ENCODE measurements around the gene CBY1.

The CBY1 gene

GRCh38 chr22:38704654-38705234 is 48.3 kb downstream of the CBY1 start:
- Mint-ChIP-seq H3K27ac (peak overlapping the region; percentile 98), H3K4me1 (ENCODE audit: low read depth) (peaks cover 52% of the 10 kb centered on the region), H3K36me3 (ENCODE audit: low read depth) (peaks cover 36% of the 10 kb centered on the region), H3K27me3 (no peaks in the 10 kb centered on the region), H3K4me3 (peak overlapping the region; percentile 93), H3K9me3 (no peaks in the 10 kb centered on the region)
- no peak for DNase-seq

DNA sequence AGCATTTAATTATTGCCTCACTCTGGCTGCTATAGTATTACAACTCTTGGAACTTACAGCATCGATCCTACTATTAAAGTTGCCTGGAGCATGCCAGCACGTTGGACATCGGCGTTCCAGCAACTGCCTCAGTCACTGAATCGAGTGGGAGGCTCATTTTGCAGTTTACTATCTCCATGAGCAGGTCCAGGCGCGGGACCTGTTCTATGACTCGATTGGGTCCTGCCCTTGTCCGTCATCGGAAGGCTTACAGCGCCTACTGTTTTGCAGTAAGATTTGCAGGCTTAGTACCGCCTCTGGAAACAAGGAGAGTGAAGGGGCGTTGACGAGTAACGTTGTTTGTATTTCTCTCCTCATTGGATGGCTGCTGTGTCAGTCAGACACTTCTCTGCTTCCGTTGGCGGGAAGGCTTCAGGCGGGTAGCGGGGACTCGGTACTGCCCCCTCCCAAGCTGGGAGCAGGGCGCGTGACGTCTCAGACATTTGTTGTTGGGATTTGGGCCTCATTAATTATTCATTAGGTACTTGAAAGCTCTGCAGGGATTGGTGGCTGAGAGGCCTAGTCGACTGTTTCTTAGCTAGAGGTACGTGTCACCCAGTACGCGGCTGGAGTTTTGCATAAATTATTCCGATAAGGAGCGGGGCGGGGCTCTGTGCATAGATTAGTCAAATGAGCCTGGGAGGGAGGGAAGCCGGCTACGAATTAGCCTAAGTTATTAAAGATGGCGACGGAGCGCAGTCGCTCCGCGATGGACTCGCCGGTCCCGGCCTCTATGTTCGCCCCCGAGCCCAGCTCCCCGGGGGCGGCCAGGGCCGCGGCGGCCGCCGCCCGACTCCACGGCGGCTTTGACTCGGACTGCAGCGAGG is 49.0 kb downstream of the CBY1 start, which contains the start of gene GTPBP1:
Gene GTPBP1 (plus strand): TSS at position 710 of the 866 bp plus-strand sequence. CDS start 12 bp downstream, at position 722.
- H3K36me3 Mint-ChIP-seq (ENCODE audit: low read depth), result peaks cover 41% of the 10 kb centered on the region
- H3K27me3 Mint-ChIP-seq, result no peaks in the 10 kb centered on the region
- peaks cover 55% of the 10 kb centered on the region for H3K4me1 Mint-ChIP-seq (ENCODE audit: low read depth)
- H3K4me3 Mint-ChIP-seq, result peak within 1 kb of the TSS; percentile 93
- DNase-seq, result peak; percentile 91
- peak within 1 kb of the TSS; percentile 98 for H3K27ac Mint-ChIP-seq
- no peaks in the 10 kb centered on the region for H3K9me3 Mint-ChIP-seq

DNA sequence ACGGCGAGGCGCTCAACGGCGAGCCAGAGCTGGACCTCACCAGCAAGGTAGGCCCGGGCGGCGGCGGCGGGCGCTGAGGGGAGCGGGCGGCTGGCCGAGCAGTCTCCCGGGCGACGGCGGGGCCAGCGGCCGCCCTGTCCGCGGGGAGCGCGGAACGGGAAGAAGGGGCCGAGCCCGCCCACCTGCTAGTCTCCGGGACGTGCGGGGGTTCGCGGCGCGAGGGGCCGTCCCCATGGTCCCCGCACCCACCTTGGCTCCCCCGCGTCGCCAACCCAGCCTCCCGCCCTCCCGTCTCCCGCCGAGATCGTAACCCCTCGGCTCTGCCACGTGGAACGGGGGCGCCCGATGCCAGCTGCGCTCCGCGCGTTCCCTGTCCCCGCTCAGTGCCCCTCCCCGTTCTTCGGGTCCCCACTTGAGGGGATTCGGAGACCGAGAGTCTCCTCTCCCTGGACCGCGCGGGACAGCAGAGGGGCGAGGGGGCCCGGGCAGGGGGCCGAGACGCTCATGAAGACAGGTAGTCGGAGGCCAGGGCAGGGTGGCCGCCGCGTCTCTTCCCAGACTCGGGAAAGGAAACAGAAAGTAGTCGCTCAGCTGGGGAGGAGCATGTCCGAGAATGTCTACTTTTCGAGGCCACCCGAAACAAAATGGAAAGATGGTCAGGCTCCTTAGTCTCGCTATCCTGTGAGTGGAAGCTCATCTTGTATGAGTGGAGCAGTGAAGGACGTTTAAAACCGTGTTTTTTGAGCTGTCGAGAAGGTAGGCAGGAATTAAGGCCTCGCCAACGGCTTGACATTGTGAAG is 49.9 kb downstream of the CBY1 start:
- no peaks in the 10 kb centered on the region for H3K9me3 Mint-ChIP-seq
- peak overlapping the region; percentile 93 for H3K4me3 Mint-ChIP-seq
- H3K27ac Mint-ChIP-seq, result peak overlapping the region; percentile 92
- H3K36me3 Mint-ChIP-seq (ENCODE audit: low read depth), result peaks cover 48% of the 10 kb centered on the region
- DNase-seq, result peak; percentile 67
- H3K4me1 Mint-ChIP-seq (ENCODE audit: low read depth), result peaks cover 62% of the 10 kb centered on the region
- no peaks in the 10 kb centered on the region for H3K27me3 Mint-ChIP-seq

GRCh38 chr22:38706901-38707195 is 50.4 kb downstream of the CBY1 start:
- Mint-ChIP-seq H3K4me1 (ENCODE audit: low read depth) (peaks cover 57% of the 10 kb centered on the region), H3K27ac (peak overlapping the region; percentile 92), H3K4me3 (peak overlapping the region; percentile 93), H3K36me3 (ENCODE audit: low read depth) (peaks cover 52% of the 10 kb centered on the region), H3K27me3 (no peaks in the 10 kb centered on the region), H3K9me3 (no peaks in the 10 kb centered on the region)
- no peak for DNase-seq

- Mint-ChIP-seq H3K9me3 (no peaks in the 10 kb centered on the region), H3K27me3 (no peaks in the 10 kb centered on the region), H3K36me3 (ENCODE audit: low read depth) (peaks cover 57% of the 10 kb centered on the region), H3K4me1 (ENCODE audit: low read depth) (peaks cover 60% of the 10 kb centered on the region), H3K4me3 (peak overlapping the region; percentile 93), H3K27ac (peak overlapping the region; percentile 92)
- no peak for DNase-seq
Observed at GRCh38 chr22:38707346-38707745, 50.9 kb downstream of the CBY1 start.

GRCh38 chr22:38707984-38708383 is 51.5 kb downstream of the CBY1 start:
- peak overlapping the region; percentile 5 for H3K27ac Mint-ChIP-seq
- H3K9me3 Mint-ChIP-seq, result no peaks in the 10 kb centered on the region
- DNase-seq, result no peak
- H3K36me3 Mint-ChIP-seq (ENCODE audit: low read depth), result peaks cover 63% of the 10 kb centered on the region
- peaks cover 66% of the 10 kb centered on the region for H3K4me1 Mint-ChIP-seq (ENCODE audit: low read depth)
- no peaks in the 10 kb centered on the region for H3K27me3 Mint-ChIP-seq
- peak overlapping the region; percentile 93 for H3K4me3 Mint-ChIP-seq

GRCh38 chr22:38709306-38709705 is 52.9 kb downstream of the CBY1 start:
- Mint-ChIP-seq H3K4me3 (no peak overlapping the region), H3K36me3 (ENCODE audit: low read depth) (peaks cover 71% of the 10 kb centered on the region)

DNA sequence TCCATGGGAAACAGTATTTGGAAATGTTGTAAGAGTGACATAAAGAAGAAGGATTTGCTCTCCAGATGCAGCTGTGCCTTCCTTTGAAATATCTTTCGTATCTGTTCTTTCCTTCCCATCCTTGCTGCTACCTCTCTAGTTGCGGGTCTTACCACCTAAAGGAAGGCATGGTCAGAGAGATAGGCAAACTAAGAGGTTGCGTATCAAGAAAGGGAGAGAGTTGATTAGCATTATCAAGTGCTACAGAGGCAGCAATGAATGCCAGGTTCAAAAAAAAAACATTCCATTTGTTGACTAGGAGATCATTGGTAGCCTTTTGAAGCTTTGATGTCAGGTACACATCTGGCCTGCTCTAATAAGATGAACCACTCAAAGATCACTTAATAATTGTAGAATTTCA is 53.9 kb downstream of the CBY1 start:
- Mint-ChIP-seq H3K27ac (peak overlapping the region; percentile 15), H3K27me3 (no peaks in the 10 kb centered on the region), H3K4me1 (ENCODE audit: low read depth) (peaks cover 70% of the 10 kb centered on the region), H3K4me3 (no peak overlapping the region), H3K9me3 (no peaks in the 10 kb centered on the region), H3K36me3 (ENCODE audit: low read depth) (peaks cover 82% of the 10 kb centered on the region)
- no peak for DNase-seq

More at GRCh38 chr22:38709306-38709705, 52.9 kb downstream of the CBY1 start:
- Mint-ChIP-seq H3K9me3 (no peaks in the 10 kb centered on the region), H3K4me1 (ENCODE audit: low read depth) (peaks cover 73% of the 10 kb centered on the region), H3K27me3 (no peaks in the 10 kb centered on the region), H3K27ac (no peak overlapping the region)
- DNase-seq, result no peak

- peaks cover 70% of the 10 kb centered on the region for H3K4me1 Mint-ChIP-seq (ENCODE audit: low read depth)
Observed at GRCh38 chr22:38710866-38711265, 54.4 kb downstream of the CBY1 start.

DNA sequence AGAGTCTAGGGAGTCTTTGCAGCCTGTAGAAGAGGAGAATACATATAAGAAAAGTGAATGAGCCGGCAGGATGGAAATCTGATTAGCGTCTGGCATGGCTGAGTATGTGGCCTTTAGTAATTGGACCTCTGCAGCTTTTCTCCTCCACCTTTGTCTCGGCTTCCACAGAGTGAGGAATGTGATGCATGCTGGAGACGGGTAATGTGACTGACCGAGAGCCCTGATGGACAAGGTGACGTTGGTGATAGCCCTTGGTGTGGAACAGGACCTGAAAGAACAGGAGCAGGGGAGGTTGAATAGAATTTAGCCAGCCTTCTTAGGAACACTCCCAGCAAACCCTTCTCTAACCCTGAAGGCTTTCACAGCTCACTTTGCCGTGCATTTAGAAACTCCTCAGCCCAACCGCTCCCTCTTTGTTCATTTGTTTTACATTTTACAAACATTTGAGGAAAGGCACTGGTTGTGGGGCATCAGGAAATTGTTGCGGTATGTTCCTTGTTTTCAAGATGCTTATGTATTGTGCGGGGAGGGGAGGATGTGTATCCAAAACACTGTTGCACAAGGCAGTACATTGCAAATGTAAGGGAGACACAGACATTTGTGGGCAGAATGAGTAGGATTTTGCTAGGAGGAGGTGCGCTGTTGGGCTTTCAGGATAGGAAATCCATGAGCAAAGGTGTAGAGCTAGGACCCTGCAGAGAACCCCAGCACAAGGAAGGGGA is 56.2 kb downstream of the CBY1 start:
- H3K4me1 Mint-ChIP-seq (ENCODE audit: low read depth), result peaks cover 62% of the 10 kb centered on the region
- H3K27me3 Mint-ChIP-seq, result no peaks in the 10 kb centered on the region
- peaks cover 91% of the 10 kb centered on the region for H3K36me3 Mint-ChIP-seq (ENCODE audit: low read depth)
- DNase-seq, result no peak
- H3K27ac Mint-ChIP-seq, result peak overlapping the region; percentile 50
- H3K9me3 Mint-ChIP-seq, result no peaks in the 10 kb centered on the region
- no peak overlapping the region for H3K4me3 Mint-ChIP-seq

More at GRCh38 chr22:38710866-38711265, 54.4 kb downstream of the CBY1 start:
- H3K36me3 Mint-ChIP-seq (ENCODE audit: low read depth), result peaks cover 87% of the 10 kb centered on the region
- H3K9me3 Mint-ChIP-seq, result no peaks in the 10 kb centered on the region
- no peak overlapping the region for H3K27ac Mint-ChIP-seq
- H3K27me3 Mint-ChIP-seq, result no peaks in the 10 kb centered on the region
- no peak overlapping the region for H3K4me3 Mint-ChIP-seq
- no peak for DNase-seq

DNA sequence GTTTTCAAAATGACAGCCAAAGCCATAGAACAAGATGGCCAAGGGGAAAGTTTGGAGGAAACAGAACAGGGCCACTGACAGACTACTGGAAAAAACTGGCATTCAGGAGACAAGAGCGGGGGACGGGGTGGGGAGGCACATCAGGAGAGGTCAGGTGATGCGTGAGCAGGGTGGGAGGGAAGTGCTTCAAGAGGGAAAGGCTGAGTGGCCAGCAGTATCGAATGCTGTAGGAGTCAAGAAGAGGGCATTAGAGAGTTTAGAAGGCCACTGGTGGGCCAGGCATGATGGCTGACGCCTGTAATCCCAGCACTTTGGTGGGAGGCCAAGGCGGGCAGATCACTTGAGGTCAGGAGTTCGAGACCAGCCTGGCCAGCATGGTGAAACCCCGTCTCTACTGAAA is 57.5 kb downstream of the CBY1 start:
- peaks cover 53% of the 10 kb centered on the region for H3K4me1 Mint-ChIP-seq (ENCODE audit: low read depth)
- peaks cover 90% of the 10 kb centered on the region for H3K36me3 Mint-ChIP-seq (ENCODE audit: low read depth)
- H3K9me3 Mint-ChIP-seq, result no peaks in the 10 kb centered on the region
- peak overlapping the region; percentile 50 for H3K27ac Mint-ChIP-seq
- H3K4me3 Mint-ChIP-seq, result no peak overlapping the region
- peak; percentile 20 for DNase-seq
- no peaks in the 10 kb centered on the region for H3K27me3 Mint-ChIP-seq

DNA sequence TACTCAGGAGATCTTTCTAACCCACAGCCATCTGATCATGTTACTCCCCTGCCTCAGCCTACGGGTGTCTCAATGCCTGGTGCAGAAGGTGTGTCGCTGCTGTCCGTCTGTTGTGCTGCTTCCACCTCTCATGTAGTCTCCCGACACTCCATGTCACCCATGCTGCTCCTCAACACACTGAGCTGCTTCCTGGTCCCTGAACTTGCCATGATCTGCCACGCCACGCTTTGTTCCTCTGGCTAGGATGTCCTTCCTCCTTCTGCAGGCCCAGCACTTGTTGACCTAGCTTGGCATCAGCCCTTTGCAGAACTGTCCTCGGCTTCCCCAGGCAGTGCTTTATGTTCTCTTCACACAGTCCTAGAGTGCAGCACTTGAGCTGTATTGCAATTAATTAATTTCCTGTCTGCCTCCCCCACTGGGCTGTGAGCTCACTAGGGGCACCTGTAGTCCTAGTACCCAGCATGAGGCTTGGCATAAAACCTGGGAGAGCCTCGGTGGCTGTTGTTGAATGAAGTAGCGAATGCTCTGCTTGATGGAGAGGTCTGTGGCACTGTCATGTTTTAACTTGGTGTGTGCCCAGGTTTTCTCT is 58.8 kb downstream of the CBY1 start:
- H3K27me3 Mint-ChIP-seq, result no peaks in the 10 kb centered on the region
- no peak for DNase-seq
- H3K36me3 Mint-ChIP-seq (ENCODE audit: low read depth), result peaks cover 87% of the 10 kb centered on the region
- H3K27ac Mint-ChIP-seq, result peak overlapping the region; percentile 24
- H3K4me1 Mint-ChIP-seq (ENCODE audit: low read depth), result peaks cover 43% of the 10 kb centered on the region
- no peaks in the 10 kb centered on the region for H3K9me3 Mint-ChIP-seq
- H3K4me3 Mint-ChIP-seq, result no peak overlapping the region

GRCh38 chr22:38715852-38716251 is 59.4 kb downstream of the CBY1 start:
- Mint-ChIP-seq H3K4me3 (no peak overlapping the region), H3K36me3 (ENCODE audit: low read depth) (peaks cover 86% of the 10 kb centered on the region), H3K27me3 (no peaks in the 10 kb centered on the region), H3K27ac (peak overlapping the region; percentile 66), H3K9me3 (no peaks in the 10 kb centered on the region), H3K4me1 (ENCODE audit: low read depth) (peaks cover 38% of the 10 kb centered on the region)
- DNase-seq, result peak; percentile 14

DNA sequence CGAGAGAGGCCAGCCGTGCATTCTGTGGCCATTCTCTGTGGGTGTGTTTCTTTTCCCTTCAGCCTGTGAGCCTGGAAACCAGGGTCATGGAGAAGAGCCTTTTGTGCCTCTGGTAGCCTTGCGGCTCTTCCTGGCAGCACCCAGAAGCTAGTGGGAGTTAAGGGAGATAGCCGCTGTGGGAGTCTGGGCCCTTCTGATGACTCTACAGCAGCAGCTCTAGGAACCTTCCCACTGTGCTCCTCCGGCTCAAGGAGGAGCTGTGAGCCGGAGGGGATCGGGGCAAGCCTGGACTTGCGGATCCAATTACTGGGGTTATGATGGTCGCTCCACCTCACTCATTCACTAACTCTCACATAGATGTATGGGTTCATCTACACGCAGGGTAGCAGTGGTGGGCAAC is 59.8 kb downstream of the CBY1 start:
- Mint-ChIP-seq H3K36me3 (ENCODE audit: low read depth) (peaks cover 86% of the 10 kb centered on the region), H3K4me1 (ENCODE audit: low read depth) (peaks cover 33% of the 10 kb centered on the region), H3K27me3 (no peaks in the 10 kb centered on the region), H3K27ac (peak overlapping the region; percentile 35), H3K9me3 (no peaks in the 10 kb centered on the region), H3K4me3 (no peak overlapping the region)
- no peak for DNase-seq

Data from activated T-cell treated with anti-CD3 and anti-CD28 coated beads, Interleukin-2, amount 50 U/mL, for 24 hours (primary cell).